ENCODE results near the gene AMPH. TPM values are rescaled to one million over a fixed set of nuclear protein-coding genes. Genes with fewer than 3 reads are reported as not detected.
"Not testable (repeated sequence)": the region's sequence is repeated elsewhere in the genome, so short reads cannot be mapped to it uniquely, and the experiment has no call there.

The AMPH gene
- polyA plus RNA-seq, 6 donors from 2014 or later = 0.16 TPM; not detected in 5

GRCh38 chr7:38360776-38361175 lies 270.4 kb downstream of the AMPH start:
- Mint-ChIP-seq H3K27ac (no peak overlapping the region), H3K4me1 (peaks cover 35 to 50% (median 47%) of the 10 kb centered on the region in 3 donors), H3K27me3 (no peaks in the 10 kb centered on the region), H3K4me3 (no peak overlapping the region), H3K9me3 (peaks cover 0 to 2% (median 0%) of the 10 kb centered on the region in 7 donors), H3K36me3 (no peaks in the 10 kb centered on the region)
- no peak for ATAC-seq (ENCODE audit: low read depth in 2 of 2)
- no peak for DNase-seq

DNA sequence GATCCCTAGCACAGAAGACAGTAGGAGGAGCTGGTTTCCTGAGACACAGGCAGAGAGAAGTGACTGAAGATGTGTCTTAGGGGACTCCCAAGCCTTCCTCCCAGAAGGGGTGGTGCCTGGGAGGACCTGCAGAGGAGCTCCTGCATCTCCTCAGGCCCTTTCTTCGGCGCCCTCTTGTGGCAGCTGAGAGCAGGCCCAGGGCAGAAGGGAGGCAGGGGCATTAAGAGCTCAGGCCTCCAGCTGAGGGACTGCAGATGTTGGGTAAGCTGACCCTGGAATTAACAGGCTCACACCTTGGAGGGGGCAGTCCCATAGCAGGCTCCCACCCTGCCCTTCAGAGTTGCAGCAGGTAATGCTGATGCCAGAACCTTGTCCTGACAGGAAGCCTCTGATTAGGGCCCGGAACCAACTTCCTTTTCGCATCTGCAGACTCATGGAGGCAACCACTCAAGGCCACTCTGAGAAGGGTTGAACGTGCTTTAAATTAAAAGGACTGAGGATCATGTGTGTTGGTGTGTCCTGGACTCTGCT lies 272.0 kb downstream of the AMPH start:
- Mint-ChIP-seq H3K4me3 (peak overlapping the region; percentile 65 to 93 (median 84)), H3K27ac (peak overlapping the region; percentile 87 to 98 (median 92))

DNA sequence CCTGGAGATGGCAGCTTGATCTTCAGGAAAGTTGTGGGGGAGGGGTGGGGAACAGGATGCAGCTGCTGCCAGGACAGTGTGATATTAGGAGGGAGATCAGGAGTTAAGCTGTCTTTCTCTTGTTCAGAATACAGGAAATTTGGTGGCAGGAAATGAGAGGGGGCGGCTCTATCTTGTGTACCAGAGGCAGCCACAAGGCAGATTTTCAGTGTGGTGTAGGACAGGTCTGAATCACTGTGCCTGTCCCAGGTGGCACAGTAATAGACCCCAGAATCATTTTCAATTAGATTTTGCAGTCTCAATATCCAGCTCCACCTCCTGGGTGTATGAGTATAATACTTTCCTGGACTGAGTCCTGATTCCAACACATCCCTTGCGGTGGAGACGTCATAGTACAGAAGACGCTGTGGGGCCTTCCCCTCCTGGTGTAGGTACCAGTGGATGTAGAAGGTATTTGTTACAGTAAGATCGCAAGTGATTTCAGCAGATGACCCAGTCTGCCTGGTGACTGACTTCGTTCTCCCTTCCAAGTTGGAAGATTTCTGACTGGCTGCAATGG lies 272.8 kb downstream of the AMPH start:
- H3K27me3 Mint-ChIP-seq, H3K9me3 Mint-ChIP-seq, H3K36me3 Mint-ChIP-seq, DNase-seq: not testable (repeated sequence)
- H3K27ac Mint-ChIP-seq = peak overlapping the region; percentile 85 to 98 (median 92)
- H3K4me3 Mint-ChIP-seq = peak overlapping the region; percentile 65 to 93 (median 84)
- peak; percentile 40 to 44 for ATAC-seq (ENCODE audit: low read depth in 2 of 2)
- peaks cover 31 to 66% (median 58%) of the 10 kb centered on the region in 3 donors for H3K4me1 Mint-ChIP-seq

More for the DNA sequence above, 272.0 kb downstream of the AMPH start:
- H3K27me3 Mint-ChIP-seq, H3K9me3 Mint-ChIP-seq, H3K36me3 Mint-ChIP-seq: not testable (repeated sequence)
- peaks cover 35 to 63% (median 52%) of the 10 kb centered on the region in 3 donors for H3K4me1 Mint-ChIP-seq
- peak; percentile 59 for DNase-seq
- peak; percentile 63 to 78 for ATAC-seq (ENCODE audit: low read depth in 2 of 2)

DNA sequence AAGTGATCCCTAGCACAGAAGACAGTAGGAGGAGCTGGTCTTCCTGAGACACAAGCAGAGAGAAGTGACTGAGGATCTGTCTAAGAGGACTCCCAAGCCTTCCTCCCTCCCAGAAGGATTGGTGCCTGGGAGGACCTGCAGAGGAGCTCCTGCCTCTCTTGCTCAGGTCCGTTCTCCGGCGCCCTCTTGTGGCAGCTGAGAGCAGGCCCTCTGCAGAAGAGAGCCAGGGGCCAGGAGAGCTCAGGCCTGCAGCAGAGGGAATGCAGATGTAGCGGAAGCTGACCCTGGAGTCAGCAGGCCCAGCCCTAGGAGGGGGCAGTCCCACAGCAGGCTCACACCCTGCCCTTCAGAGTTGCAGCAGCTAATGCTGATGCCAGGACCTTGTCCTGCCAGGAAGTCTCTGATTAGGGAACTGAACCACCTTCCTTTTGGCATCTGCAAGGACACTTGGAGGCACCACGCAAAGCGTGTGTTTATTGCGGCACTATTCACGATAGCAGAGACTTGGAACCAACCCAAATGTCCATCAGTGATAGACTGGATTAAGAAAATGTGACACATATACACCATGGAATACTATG lies 276.8 kb downstream of the AMPH start:
- not testable (repeated sequence) for H3K36me3 Mint-ChIP-seq; DNase-seq; H3K9me3 Mint-ChIP-seq; ATAC-seq (ENCODE audit: low read depth in 2 of 2); H3K4me3 Mint-ChIP-seq; H3K27me3 Mint-ChIP-seq
- Mint-ChIP-seq H3K4me1 (peaks cover 25 to 57% (median 45%) of the 10 kb centered on the region in 3 donors), H3K27ac (peak overlapping the region in 5 of 6 donors; percentile 27 to 80 (median 56))

DNA sequence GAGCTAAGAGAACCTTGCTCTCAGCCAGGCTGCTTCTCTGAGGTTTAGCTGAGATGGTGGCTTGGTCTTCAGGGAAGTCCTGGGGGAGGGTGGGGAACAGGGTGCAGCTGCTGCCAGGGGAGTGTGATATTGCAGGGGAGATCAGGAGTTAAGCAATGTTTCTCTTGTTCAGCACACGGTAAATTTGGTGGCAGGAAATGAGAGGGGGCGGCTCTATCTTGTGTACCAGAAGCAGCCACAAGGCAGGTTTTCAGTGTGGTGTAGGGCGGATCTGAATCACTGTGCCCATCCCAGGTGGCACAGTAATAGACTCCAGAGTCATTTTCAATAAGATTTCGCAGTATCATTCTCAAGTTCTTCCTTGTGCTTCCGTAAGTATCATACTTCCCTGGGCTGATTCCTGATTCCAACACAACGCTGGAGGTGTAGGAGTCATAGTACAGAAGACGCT lies 277.7 kb downstream of the AMPH start:
- peak overlapping the region in 2 of 8 donors; percentile 63 to 81 for H3K4me3 Mint-ChIP-seq
- not testable (repeated sequence) for H3K27me3 Mint-ChIP-seq; H3K36me3 Mint-ChIP-seq; ATAC-seq (ENCODE audit: low read depth in 2 of 2); H3K9me3 Mint-ChIP-seq; DNase-seq
- peak overlapping the region in 2 of 6 donors; percentile 47 to 77 for H3K27ac Mint-ChIP-seq
- peaks cover 21 to 55% (median 41%) of the 10 kb centered on the region in 3 donors for H3K4me1 Mint-ChIP-seq

GRCh38 chr7:38351601-38352000 lies 279.6 kb downstream of the AMPH start:
- peaks cover 16 to 49% (median 33%) of the 10 kb centered on the region in 3 donors for H3K4me1 Mint-ChIP-seq
- no peaks in the 10 kb centered on the region for H3K9me3 Mint-ChIP-seq
- DNase-seq (no peak), ATAC-seq (ENCODE audit: low read depth in 2 of 2) (no peak)
- H3K27me3 Mint-ChIP-seq = no peaks in the 10 kb centered on the region
- no peak overlapping the region for H3K27ac Mint-ChIP-seq
- H3K36me3 Mint-ChIP-seq = no peaks in the 10 kb centered on the region
- H3K4me3 Mint-ChIP-seq = no peak overlapping the region

DNA sequence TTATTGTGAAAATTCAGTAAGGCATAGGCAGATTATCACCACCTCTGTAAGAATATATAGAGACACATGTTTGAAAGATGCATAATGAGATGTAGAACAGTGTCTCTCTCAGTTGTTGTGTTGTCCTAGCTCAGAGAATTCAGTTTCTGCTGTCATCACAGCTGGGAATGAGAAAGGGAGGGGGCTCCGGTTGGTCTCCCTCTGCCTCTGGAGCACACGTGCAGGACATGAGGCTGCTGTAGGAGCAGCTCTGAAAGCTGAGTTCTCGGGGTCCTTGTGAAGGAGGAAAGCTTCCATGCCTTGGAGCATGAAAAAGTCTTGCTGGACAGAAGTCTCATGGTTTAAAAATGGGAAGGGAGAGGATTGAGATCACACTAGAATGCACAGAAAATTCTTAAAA lies 280.4 kb downstream of the AMPH start:
- H3K4me3 Mint-ChIP-seq = peak overlapping the region in 3 of 8 donors; percentile 42 to 72 (median 68)
- not testable (repeated sequence) for H3K9me3 Mint-ChIP-seq; DNase-seq; H3K27me3 Mint-ChIP-seq; ATAC-seq (ENCODE audit: low read depth in 2 of 2); H3K36me3 Mint-ChIP-seq
- H3K4me1 Mint-ChIP-seq = peaks cover 22 to 53% (median 33%) of the 10 kb centered on the region in 3 donors
- H3K27ac Mint-ChIP-seq = peak overlapping the region in 5 of 6 donors; percentile 57 to 94 (median 85)

DNA sequence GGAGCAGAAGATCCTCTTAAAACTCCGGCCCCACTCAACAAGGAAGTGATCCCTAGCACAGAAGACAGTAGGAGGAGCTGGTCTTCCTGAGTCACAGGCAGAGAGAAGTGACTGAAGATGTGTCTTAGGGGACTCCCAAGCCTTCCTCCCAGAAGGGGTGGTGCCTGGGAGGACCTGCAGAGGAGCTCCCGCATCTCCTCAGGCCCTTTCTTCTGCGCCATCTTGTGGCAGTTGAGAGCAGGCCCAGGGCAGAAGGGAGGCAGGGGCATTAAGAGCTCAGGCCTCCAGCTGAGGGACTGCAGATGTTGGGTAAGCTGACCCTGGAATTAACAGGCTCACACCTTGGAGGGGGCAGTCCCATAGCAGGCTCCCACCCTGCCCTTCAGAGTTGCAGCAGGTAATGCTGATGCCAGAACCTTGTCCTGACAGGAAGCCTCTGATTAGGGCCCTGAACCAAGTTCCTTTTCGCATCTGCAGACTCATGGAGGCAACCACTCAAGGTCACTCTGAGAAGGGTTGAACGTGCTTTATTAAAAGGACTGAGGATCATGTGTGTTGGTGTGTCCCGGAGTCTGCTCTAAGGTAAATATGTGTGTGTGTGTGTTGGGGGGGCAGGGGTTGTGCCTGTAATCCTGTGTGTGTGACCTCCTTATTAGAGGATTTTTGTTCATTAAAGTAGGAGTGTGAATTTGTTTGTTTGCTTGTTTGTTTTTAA lies 281.1 kb downstream of the AMPH start:
- H3K27me3 Mint-ChIP-seq, H3K36me3 Mint-ChIP-seq, H3K9me3 Mint-ChIP-seq, DNase-seq: not testable (repeated sequence)
- peak overlapping the region in 7 of 8 donors; percentile 58 to 85 (median 72) for H3K4me3 Mint-ChIP-seq
- peaks cover 26 to 53% (median 36%) of the 10 kb centered on the region in 3 donors for H3K4me1 Mint-ChIP-seq
- H3K27ac Mint-ChIP-seq = peak overlapping the region; percentile 9 to 94 (median 84)
- ATAC-seq (ENCODE audit: low read depth in 2 of 2) = peak; percentile 68 to 74

DNA sequence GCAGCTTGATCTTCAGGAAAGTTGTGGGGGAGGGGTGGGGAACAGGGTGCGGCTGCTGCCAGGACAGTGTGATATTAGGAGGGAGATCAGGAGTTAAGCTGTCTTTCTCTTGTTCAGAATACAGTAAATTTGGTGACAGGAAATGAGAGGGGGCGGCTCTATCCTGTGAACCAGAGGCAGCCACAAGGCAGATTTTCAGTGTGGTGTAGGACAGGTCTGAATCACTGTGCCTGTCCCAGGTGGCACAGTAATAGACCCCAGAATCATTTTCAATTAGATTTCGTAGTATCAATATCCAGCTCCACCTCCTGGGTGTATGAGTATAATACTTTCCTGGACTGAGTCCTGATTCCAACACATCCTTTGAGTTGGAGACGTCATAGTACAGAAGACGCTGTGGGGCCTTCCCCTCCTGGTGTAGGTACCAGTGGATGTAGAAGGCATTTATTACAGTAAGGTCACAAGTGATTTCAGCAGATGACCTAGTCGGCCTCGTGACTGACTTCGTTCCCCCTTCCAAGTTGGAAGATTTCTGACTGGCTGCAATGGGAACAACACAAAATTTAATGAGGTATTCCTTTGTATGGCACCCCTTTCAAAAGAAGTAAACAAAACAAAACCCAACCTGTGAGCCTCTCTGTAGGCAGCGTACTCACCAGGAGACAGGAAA lies 281.9 kb downstream of the AMPH start:
- not testable (repeated sequence) for DNase-seq
- peaks cover 31 to 57% (median 42%) of the 10 kb centered on the region in 3 donors for H3K4me1 Mint-ChIP-seq

DNA sequence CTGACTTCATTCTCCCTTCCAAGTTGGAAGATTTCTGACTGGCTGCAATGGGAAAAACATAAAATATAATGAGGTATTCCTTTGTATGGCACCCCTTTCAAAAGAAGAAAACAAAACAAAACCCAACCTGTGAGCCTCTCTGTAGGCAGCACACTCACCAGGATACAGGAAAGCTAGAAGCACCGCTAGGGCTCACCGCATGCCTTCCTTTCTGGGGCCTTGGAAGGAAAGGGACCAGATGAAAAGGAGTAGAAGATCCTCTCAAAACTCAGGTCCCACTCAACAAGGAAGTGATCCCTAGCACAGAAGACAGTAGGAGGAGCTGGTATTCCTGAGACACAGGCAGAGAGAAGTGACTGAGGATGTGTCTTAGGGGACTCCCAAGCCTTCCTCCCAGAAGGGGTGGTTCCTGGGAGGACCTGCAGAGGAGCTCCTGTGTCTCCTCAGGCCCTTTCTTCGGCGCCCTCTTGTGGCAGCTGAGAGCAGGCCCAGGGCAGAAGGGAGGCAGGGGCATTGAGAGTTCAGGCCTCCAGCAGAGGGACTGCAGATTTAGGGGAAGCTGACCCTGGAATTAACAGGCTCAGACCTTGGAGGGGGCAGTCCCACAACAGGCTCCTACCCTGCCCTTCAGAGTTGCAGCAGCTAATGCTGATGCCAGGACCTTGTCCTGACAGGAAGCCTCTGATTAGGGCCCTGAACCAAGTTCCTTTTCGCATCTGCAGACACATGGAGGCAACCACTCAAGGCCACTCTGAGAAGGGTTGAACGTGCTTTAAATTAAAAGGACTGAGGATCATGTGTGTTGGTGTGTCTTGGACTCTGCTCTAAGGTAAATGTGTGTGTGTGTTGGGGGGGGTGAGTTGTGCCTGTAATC lies 285.6 kb downstream of the AMPH start:
- not testable (repeated sequence) for H3K9me3 Mint-ChIP-seq, H3K27me3 Mint-ChIP-seq, DNase-seq, H3K36me3 Mint-ChIP-seq
- Mint-ChIP-seq H3K4me1 (peaks cover 29 to 55% (median 35%) of the 10 kb centered on the region in 3 donors), H3K27ac (peak overlapping the region in 4 of 6 donors; percentile 71 to 86 (median 81)), H3K4me3 (peak overlapping the region in 3 of 8 donors; percentile 2 to 58 (median 11))
- ATAC-seq (ENCODE audit: low read depth in 2 of 2) = peak; percentile 29 to 61

More for the DNA sequence above, 281.9 kb downstream of the AMPH start:
- not testable (repeated sequence) for H3K9me3 Mint-ChIP-seq, H3K27me3 Mint-ChIP-seq, H3K36me3 Mint-ChIP-seq
- Mint-ChIP-seq H3K27ac (peak overlapping the region; percentile 47 to 94 (median 84)), H3K4me3 (peak overlapping the region in 6 of 8 donors; percentile 58 to 85 (median 73))
- peak; percentile 43 to 47 for ATAC-seq (ENCODE audit: low read depth in 2 of 2)

GRCh38 chr7:38344741-38345140 lies 286.4 kb downstream of the AMPH start:
- not testable (repeated sequence) for H3K4me3 Mint-ChIP-seq, H3K36me3 Mint-ChIP-seq, DNase-seq, H3K27me3 Mint-ChIP-seq, H3K9me3 Mint-ChIP-seq
- Mint-ChIP-seq H3K27ac (peak overlapping the region in 4 of 6 donors; percentile 55 to 84 (median 76)), H3K4me1 (peaks cover 22 to 47% (median 35%) of the 10 kb centered on the region in 3 donors)
- ATAC-seq (ENCODE audit: low read depth in 2 of 2) = peak; percentile 41 to 61

DNA sequence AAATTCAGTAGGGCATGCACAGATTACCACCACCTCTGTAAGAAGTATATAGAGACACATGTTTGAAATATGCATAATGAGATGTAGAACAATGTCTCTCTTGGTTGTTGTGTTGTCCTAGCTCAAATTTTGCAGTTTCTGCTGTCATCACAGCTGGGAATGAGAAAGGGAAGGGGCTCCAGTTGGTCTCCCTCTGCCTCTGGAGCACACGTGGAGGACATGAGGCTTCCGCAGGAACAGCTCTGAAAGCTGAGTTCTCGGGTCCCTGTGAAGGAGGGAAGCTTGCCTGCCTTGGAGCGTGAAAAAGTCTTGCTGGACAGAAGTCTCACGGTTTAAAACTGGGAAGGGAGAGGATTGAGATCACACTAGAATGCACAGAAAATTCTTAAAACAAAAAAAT lies 289.0 kb downstream of the AMPH start:
- not testable (repeated sequence) for H3K27me3 Mint-ChIP-seq, H3K4me3 Mint-ChIP-seq
- H3K27ac Mint-ChIP-seq = peak overlapping the region in 2 of 6 donors; percentile 29 to 76

More for the DNA sequence above, 289.0 kb downstream of the AMPH start:
- H3K36me3 Mint-ChIP-seq; DNase-seq; H3K9me3 Mint-ChIP-seq; ATAC-seq (ENCODE audit: low read depth in 2 of 2): not testable (repeated sequence)
- peaks cover 14 to 32% (median 22%) of the 10 kb centered on the region in 3 donors for H3K4me1 Mint-ChIP-seq

Measured in naive B cell (primary cell).